ENCODE data around the gene C12orf43. TPM values are rescaled to one million over a fixed set of nuclear protein-coding genes. Genes with fewer than 3 reads are reported as not detected.

The C12orf43 gene
- total and polyA plus RNA-seq, 2 of the 4 experiments (the other 2 are of a cell fraction), result 12.5 to 13.5 TPM

- Histone ChIP-seq H3K4me2 (ENCODE audit: low read depth, low read length) (no peak overlapping the region), H3K4ac (ENCODE audit: low read depth, low read length) (no peak overlapping the region)
Observed at GRCh38 chr12:121059031-121059898, 43.0 kb upstream of the C12orf43 start.

More at GRCh38 chr12:121059031-121059898, 43.0 kb upstream of the C12orf43 start:
- no peak overlapping the region for H3K27ac ChIP-seq (ENCODE audit: insufficient read depth, low read length)
- H2BK5ac ChIP-seq (ENCODE audit: low read depth, low read length, poor library complexity, severe bottlenecking), result no peak overlapping the region
- in situ Hi-C loops (cut with MboI; ENCODE audit: low sequenced_read_pairs), result no loop called here
- H2BK120ac ChIP-seq (ENCODE audit: low read depth, low read length), result no peak overlapping the region
- ChIA-PET POLR2A (ENCODE audit: unreplicated experiment) (no interaction called here), CTCF (interaction anchor here (0.7 to 1.8 kb wide), 6 partner anchors 10 to 144 kb away, joined by 3 to 7 read pairs (median 4); no protein-coding TSS in a partner anchor)
- H2AFZ ChIP-seq (replicated peaks; ENCODE audit: low read length, poor library complexity), result peak overlapping the region; percentile 12
- H4K91ac ChIP-seq (ENCODE audit: insufficient read depth, low read depth, low read length), result no peak overlapping the region
- H3K9me1 ChIP-seq (ENCODE audit: insufficient read depth, low read length), result no peaks in the 10 kb centered on the region
- H3K18ac ChIP-seq (ENCODE audit: low read depth, low read length), result no peak overlapping the region
- H3K27me3 ChIP-seq (ENCODE audit: control insufficient read depth, insufficient read depth, low read length), result peaks cover 9% of the 10 kb centered on the region
- H3K23ac ChIP-seq (ENCODE audit: low read depth, low read length), result no peak overlapping the region
- H2AK9ac ChIP-seq (replicated peaks; ENCODE audit: low read depth, low read length, poor library complexity), result no peak overlapping the region
- no peak overlapping the region for H3K56ac ChIP-seq (ENCODE audit: extremely low read depth, insufficient read depth, low read length)
- intact Hi-C loops (cut with micrococcal nuclease), result no loop called here
- H3K79me1 ChIP-seq (ENCODE audit: low read depth in 1 of 2, low read length in 2 of 2), result no peaks in the 10 kb centered on the region
- no peak for DNase-seq
- peak overlapping the region in 1 of 2 experiments; percentile 1; a peak in 1 of 4 replicates for H4K8ac ChIP-seq (ENCODE audit: low read depth in 2 of 2, low read length in 2 of 2)
- BruUV-seq (replicated peaks), result no TSS peak
- no peaks in the 10 kb centered on the region for H4K20me1 ChIP-seq (ENCODE audit: insufficient read depth, low read length)
- dilution Hi-C loops (cut with HindIII; ENCODE audit: low sequenced_read_pairs, unreplicated experiment), result no loop called here
- H3K4me3 ChIP-seq (ENCODE audit: insufficient read depth, low read depth, low read length), result no peak overlapping the region
- H4K5ac ChIP-seq (ENCODE audit: low read depth, low read length), result no peak overlapping the region
- no peak overlapping the region for H2BK15ac ChIP-seq (ENCODE audit: low read depth, low read length)
- no peak for ATAC-seq (ENCODE audit: low read depth)
- H2BK20ac ChIP-seq (ENCODE audit: low read depth, low read length), result no peak overlapping the region
- H3K14ac ChIP-seq (replicated peaks; ENCODE audit: low read depth, low read length), result no peak overlapping the region
- 80% methylated on average over 1 of the region's 10 CpGs; no CpG with 5 or more reads in 1 of the 2 experiments for WGBS, 2 experiments (ENCODE audit: extremely low coverage in 2 of 2, insufficient read length in 1 of 2)
- no peak overlapping the region for H2AK5ac ChIP-seq (ENCODE audit: low read depth, low read length)
- H3K36me3 ChIP-seq (ENCODE audit: control insufficient read depth, insufficient read depth, low read length), result no peaks in the 10 kb centered on the region
- H3K9ac ChIP-seq (ENCODE audit: low read depth, low read length), result no peak overlapping the region
- TF ChIP-seq FOS (IDR thresholded peaks at IDR 0.05; ENCODE audit: low read depth, low read length), result no peak
- TF ChIP-seq BHLHE40 (IDR thresholded peaks at IDR 0.05; ENCODE audit: low read depth, low read length), result no peak
- TF ChIP-seq RCOR1 (IDR thresholded peaks at IDR 0.05; ENCODE audit: insufficient replicate concordance, low read length), result no peak
- no peak for TF ChIP-seq NFE2L2 (IDR thresholded peaks at IDR 0.05; ENCODE audit: low read depth, low read length)
- TF ChIP-seq MAZ (IDR thresholded peaks at IDR 0.05; ENCODE audit: borderline replicate concordance, low read depth, low read length), result no peak
- TF ChIP-seq, protein P1, sequence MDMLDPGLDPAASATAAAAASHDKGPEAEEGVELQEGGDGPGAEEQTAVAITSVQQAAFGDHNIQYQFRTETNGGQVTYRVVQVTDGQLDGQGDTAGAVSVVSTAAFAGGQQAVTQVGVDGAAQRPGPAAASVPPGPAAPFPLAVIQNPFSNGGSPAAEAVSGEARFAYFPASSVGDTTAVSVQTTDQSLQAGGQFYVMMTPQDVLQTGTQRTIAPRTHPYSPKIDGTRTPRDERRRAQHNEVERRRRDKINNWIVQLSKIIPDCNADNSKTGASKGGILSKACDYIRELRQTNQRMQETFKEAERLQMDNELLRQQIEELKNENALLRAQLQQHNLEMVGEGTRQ (IDR thresholded peaks at IDR 0.05; ENCODE audit: low read depth, low read length), result no peak
- no peak for TF ChIP-seq SMC3 (IDR thresholded peaks at IDR 0.05; ENCODE audit: low read depth, low read length)
- no peak for TF ChIP-seq CTCF (conservative IDR thresholded peaks at IDR 0.05; ENCODE audit: low read depth, low read length)
- TF ChIP-seq, protein P2, sequence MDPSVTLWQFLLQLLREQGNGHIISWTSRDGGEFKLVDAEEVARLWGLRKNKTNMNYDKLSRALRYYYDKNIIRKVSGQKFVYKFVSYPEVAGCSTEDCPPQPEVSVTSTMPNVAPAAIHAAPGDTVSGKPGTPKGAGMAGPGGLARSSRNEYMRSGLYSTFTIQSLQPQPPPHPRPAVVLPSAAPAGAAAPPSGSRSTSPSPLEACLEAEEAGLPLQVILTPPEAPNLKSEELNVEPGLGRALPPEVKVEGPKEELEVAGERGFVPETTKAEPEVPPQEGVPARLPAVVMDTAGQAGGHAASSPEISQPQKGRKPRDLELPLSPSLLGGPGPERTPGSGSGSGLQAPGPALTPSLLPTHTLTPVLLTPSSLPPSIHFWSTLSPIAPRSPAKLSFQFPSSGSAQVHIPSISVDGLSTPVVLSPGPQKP (IDR thresholded peaks at IDR 0.05; ENCODE audit: borderline replicate concordance, low read depth, low read length), result no peak
- no peak for TF ChIP-seq MAFK (IDR thresholded peaks at IDR 0.05; ENCODE audit: low read depth, low read length)
- no peak for TF ChIP-seq CEBPB (IDR thresholded peaks at IDR 0.05; ENCODE audit: low read depth, low read length)
- TF ChIP-seq CHD1 (IDR thresholded peaks at IDR 0.05; ENCODE audit: low read depth, low read length), result no peak
- no peak for TF ChIP-seq MXI1 (IDR thresholded peaks at IDR 0.05; ENCODE audit: borderline replicate concordance, low read depth, low read length)
- TF ChIP-seq POLR2A (IDR thresholded peaks at IDR 0.05; ENCODE audit: low read depth, low read length), result no peak
- H3K4me1 ChIP-seq (ENCODE audit: control insufficient read depth, insufficient read depth, low read length), result no peaks in the 10 kb centered on the region
- no peaks in the 10 kb centered on the region for H3K9me3 ChIP-seq (ENCODE audit: control insufficient read depth, insufficient read depth, low read length)
